B cell (primary cell): Measurements from ENCODE around the gene ZC3H18.

Experiments used
- CTCF ChIP-seq: fragments of 200-600 bp; IDR thresholded peaks from one replicate; pipeline ENCODE4 v1.8.0; 2022; ENCODE audit warnings: antibody characterized with exemption, mild to moderate bottlenecking
- EZH2 ChIP-seq: IDR thresholded peaks from 2 replicates; pipeline ENCODE4 v1.6.1; 2012; ENCODE audit warnings: borderline replicate concordance, low read depth, mild to moderate bottlenecking, moderate library complexity, low read length; ENCODE audit not compliant: insufficient read depth, poor library complexity, severe bottlenecking

GRCh38 chr16:88526906-88527185 lies 43.4 kb upstream of the ZC3H18 start:
- TF ChIP-seq EZH2 = no peak
- TF ChIP-seq CTCF = no peak
